Transverse colon (tissue), 4 donors: ENCODE data around the gene TM2D1. TPM values are rescaled to one million over a fixed set of nuclear protein-coding genes. Genes with fewer than 3 reads are reported as not detected.
"Not testable (repeated sequence)": the region's sequence is repeated elsewhere in the genome, so short reads cannot be mapped to it uniquely, and the experiment has no call there.

ENCODE experiments used
- DNase-seq: peaks from one replicate; pipeline ENCODE4 v3.0.0-alpha.2; 2019
- H3K27ac ChIP-seq, 4 donors: fragments of 200-600 bp; sonication (generic); 2 replicates each; pipeline ENCODE4 v1.5.1; 2016 to 2018; ENCODE audit warnings: inconsistent platforms in 4 of 4
- H3K27me3 ChIP-seq: fragments of 200-600 bp; sonication (generic); 2 replicates; pipeline ENCODE4 v1.5.1; 2017; ENCODE audit warnings: inconsistent platforms
- H3K36me3 ChIP-seq, 4 donors: fragments of 200-600 bp; sonication (generic); 2 replicates each; pipeline ENCODE4 v1.5.1; 2017 to 2019; ENCODE audit warnings: inconsistent platforms in 4 of 4
- H3K4me1 ChIP-seq, 4 donors: fragments of 200-600 bp; sonication (generic); 2 replicates each; pipeline ENCODE4 v1.5.1; 2017 to 2020; ENCODE audit warnings: inconsistent platforms in 4 of 4
- H3K4me3 ChIP-seq, 4 donors: fragments of 200-600 bp; sonication (generic); 1 replicate in 1 of 4; 2 replicates in 3 of 4; pipeline versions ENCODE4 v1.5.1 to v1.6.1; 2017 to 2019; ENCODE audit warnings: inconsistent platforms in 4 of 4
- H3K9me3 ChIP-seq, 2 donors: fragments of 200-600 bp; sonication (generic); 2 replicates each; pipeline ENCODE4 v1.5.1; 2017 to 2019; ENCODE audit warnings: inconsistent platforms in 2 of 2
- CTCF ChIP-seq, 5 experiments: fragments of 200-600 bp in 3 of 5; fragments of 450-650 bp in 2 of 5; sonication (generic) in 3 of 5; IDR thresholded peaks; 1 replicate in 2 of 5; 2 replicates in 3 of 5; pipeline ENCODE4 v1.5.1; 2016 to 2017; ENCODE audit warnings: antibody characterized with exemption in 5 of 5, inconsistent platforms in 3 of 5, mild to moderate bottlenecking in 2 of 5, moderate library complexity in 1 of 5
- EP300 ChIP-seq: sonication (generic); formaldehyde crosslinking; IDR thresholded peaks from one replicate; pipeline ENCODE4 v1.6.1; 2017; ENCODE audit warnings: antibody characterized with exemption, low read depth
- POLR2A ChIP-seq: fragments of 450-650 bp; IDR thresholded peaks from one replicate; pipeline ENCODE4 v1.6.1; 2016; ENCODE audit warnings: antibody characterized with exemption, mild to moderate bottlenecking, moderate library complexity
- POLR2AphosphoS5 ChIP-seq, 3 donors: sonication (generic); formaldehyde crosslinking; IDR thresholded peaks; one replicate each; pipeline ENCODE4 v1.6.1; 2016; ENCODE audit warnings: antibody characterized with exemption in 3 of 3
- WGBS, 2 donors: methylation state at CpG; one replicate each; pipeline ENCODE4 v1.1.5; 2018; ENCODE audit warnings: low coverage in 1 of 2; 5-methylcytosine and 5-hydroxymethylcytosine counted together
- in situ Hi-C, 4 donors: fragments of 200-750 bp; cut with MboI; loops; one replicate each; pipeline versions ENCODE4 v1.15.0 to v1.15.1; 2017; ENCODE audit warnings: low sequenced_read_pairs in 3 of 4, low pct_ligation_motif_present in 1 of 4, low pct_unique_long_range_greater_than_20kb in 1 of 4
- intact Hi-C: fragments of 100-400 bp; cut with DNase I; formaldehyde crosslinking; loops from one replicate; pipeline ENCODE4 v1.15.1; 2023; ENCODE audit warnings: low total_unique reads
- total RNA-seq, 4 donors: library from RNA; depleted of rRNA; stranded (reverse); fragments of >200 nt; gene quantifications; one replicate each; pipeline ENCODE4 v1.1.0, GENCODE V29; 2016

Gene TM2D1
- total RNA-seq, 4 donors from 2014 or later = 4.6 to 92.0 (median 62.6) TPM

- Histone ChIP-seq H3K27me3 (no peaks in the 10 kb centered on the region), H3K4me3 (no peak overlapping the region), H3K36me3 (peaks cover 0 to 22% (median 0%) of the 10 kb centered on the region in 4 donors), H3K9me3 (no peaks in the 10 kb centered on the region), H3K27ac (no peak overlapping the region), H3K4me1 (peaks cover 0 to 17% (median 5%) of the 10 kb centered on the region in 4 donors)
- TF ChIP-seq CTCF (IDR thresholded peaks at IDR 0.05) (no peak), POLR2AphosphoS5 (IDR thresholded peaks at IDR 0.05) (no peak), EP300 (no peak), POLR2A (no peak)
- no peak for DNase-seq
- in situ Hi-C loops (no loop called here), intact Hi-C loops (no loop called here)
- WGBS, 2 donors = 85% methylated on average over 1 of the region's 1 CpG
Observed at GRCh38 chr1:61687901-61688300, 37.0 kb downstream of the TM2D1 start.

GRCh38 chr1:61682891-61683290 lies 42.0 kb downstream of the TM2D1 start:
- Histone ChIP-seq H3K4me3 (no peak overlapping the region), H3K27me3 (no peaks in the 10 kb centered on the region), H3K27ac (no peak overlapping the region), H3K4me1 (peaks cover 0 to 9% (median 0%) of the 10 kb centered on the region in 4 donors), H3K36me3 (peaks cover 0 to 30% (median 5%) of the 10 kb centered on the region in 4 donors), H3K9me3 (no peaks in the 10 kb centered on the region)
- no peak for TF ChIP-seq POLR2AphosphoS5 (IDR thresholded peaks at IDR 0.05)
- no peak for TF ChIP-seq CTCF (IDR thresholded peaks at IDR 0.05)
- TF ChIP-seq EP300 = no peak
- TF ChIP-seq POLR2A = no peak
- no peak for DNase-seq
- in situ Hi-C loops (no loop called here), intact Hi-C loops (no loop called here)
- 51 to 63% methylated on average over 3 of the region's 3 CpGs for WGBS, 2 donors

GRCh38 chr1:61680500-61680899 lies 44.4 kb downstream of the TM2D1 start:
- Histone ChIP-seq H3K9me3 (no peaks in the 10 kb centered on the region), H3K36me3 (peaks cover 0 to 11% (median 5%) of the 10 kb centered on the region in 4 donors), H3K4me1 (peaks cover 0 to 9% (median 0%) of the 10 kb centered on the region in 4 donors), H3K27ac (no peak overlapping the region), H3K4me3 (no peak overlapping the region), H3K27me3 (no peaks in the 10 kb centered on the region)
- TF ChIP-seq POLR2A = no peak
- TF ChIP-seq CTCF (IDR thresholded peaks at IDR 0.05) = no peak
- TF ChIP-seq POLR2AphosphoS5 (IDR thresholded peaks at IDR 0.05) = no peak
- no peak for TF ChIP-seq EP300
- 78 to 86% methylated on average over 1 to 2 of the region's 2 CpGs for WGBS, 2 donors
- no peak for DNase-seq
- intact Hi-C loops = no loop called here
- in situ Hi-C loops = no loop called here

DNA sequence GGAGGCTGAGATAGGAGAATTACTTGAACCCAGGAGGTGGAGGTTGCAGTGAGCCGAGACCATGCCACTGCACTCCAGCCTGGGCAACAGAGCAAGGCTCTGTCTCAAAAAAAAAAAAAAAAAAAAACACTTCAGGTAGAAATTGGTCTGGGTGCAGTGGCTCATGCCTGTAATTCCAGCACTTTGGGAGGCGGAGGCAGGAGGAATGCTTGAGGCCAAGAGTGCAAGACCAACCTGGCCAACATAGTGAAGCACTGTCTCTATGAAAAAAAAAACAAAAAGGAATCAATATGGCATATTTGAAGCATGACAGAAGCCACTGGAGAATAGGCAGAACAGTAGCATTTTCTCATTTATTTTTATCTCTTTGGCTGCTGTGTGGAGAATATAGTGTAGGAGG lies 48.1 kb downstream of the TM2D1 start:
- H3K36me3 ChIP-seq = peaks cover 0 to 11% (median 4%) of the 10 kb centered on the region in 4 donors
- DNase-seq, intact Hi-C loops, H3K9me3 ChIP-seq, in situ Hi-C loops, H3K27ac ChIP-seq, H3K4me1 ChIP-seq, H3K4me3 ChIP-seq, H3K27me3 ChIP-seq: not testable (repeated sequence)
- 94% methylated on average over 2 of the region's 2 CpGs; no CpG with 5 or more reads in 1 of the 2 donors for whole genome bisulfite sequencing, 2 donors

- in situ Hi-C loops (no loop called here), intact Hi-C loops (no loop called here)
- DNase-seq = no peak
- WGBS, 2 donors = 89% methylated on average over 3 of the region's 3 CpGs; no CpG with 5 or more reads in 1 of the 2 donors
- H3K27ac ChIP-seq = no peak overlapping the region
- no peaks in the 10 kb centered on the region for H3K27me3 ChIP-seq
- H3K9me3 ChIP-seq = no peaks in the 10 kb centered on the region
- H3K4me1 ChIP-seq = no peaks in the 10 kb centered on the region
- H3K36me3 ChIP-seq = no peaks in the 10 kb centered on the region
- H3K4me3 ChIP-seq = no peak overlapping the region
- TF ChIP-seq POLR2A (no peak), CTCF (IDR thresholded peaks at IDR 0.05) (no peak), POLR2AphosphoS5 (IDR thresholded peaks at IDR 0.05) (no peak), EP300 (no peak)
Observed at GRCh38 chr1:61674221-61674620, 50.7 kb downstream of the TM2D1 start.
